ENCODE data around the gene CCDC85A. TPM values are rescaled to one million over a fixed set of nuclear protein-coding genes. Genes with fewer than 3 reads are reported as not detected.

The CCDC85A gene
- total and polyA plus RNA-seq, 2 of the 8 experiments (the other 6 are each of a cell fraction or from before 2014, with no cell fraction given) = 0.20 TPM; not detected in 1

DNA sequence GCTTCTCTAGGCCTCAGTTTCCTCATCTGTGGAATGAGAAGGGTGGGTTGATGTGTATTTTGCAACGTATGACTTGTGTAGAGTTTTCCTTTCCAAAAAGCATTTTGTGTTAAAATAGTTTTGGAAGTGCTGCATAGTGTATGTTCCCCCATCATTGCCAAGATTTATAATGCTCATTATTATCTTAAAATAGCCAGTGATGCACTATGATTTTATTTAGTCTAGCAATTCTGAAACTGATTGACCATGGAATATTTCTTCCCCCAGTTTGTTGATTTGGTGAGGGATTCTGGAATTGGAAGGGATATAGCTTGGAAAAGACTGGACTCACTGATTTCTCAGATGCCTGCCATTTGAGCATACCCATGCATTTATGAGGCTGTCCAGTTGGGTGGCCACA, 130.6 kb downstream of the CCDC85A start:
- no peak overlapping the region for H2AFZ ChIP-seq (ENCODE audit: low read length)
- ChIA-PET POLR2A (ENCODE audit: partially characterized antibody) (no interaction called here), CTCF (ENCODE audit: partially characterized antibody) (no interaction called here)
- no peak overlapping the region for H2BK12ac ChIP-seq (ENCODE audit: low read depth, low read length)
- no peak overlapping the region for H3K9ac ChIP-seq (replicated peaks in 1 of 4; ENCODE audit: extremely low read depth in 1 of 4, low read depth in 3 of 4, low read length in 3 of 4)
- no peaks in the 10 kb centered on the region for H3K79me1 ChIP-seq (ENCODE audit: low read depth, low read length)
- H3K79me2 ChIP-seq (ENCODE audit: control insufficient read depth in 1 of 2, insufficient read depth in 2 of 2, low read length in 2 of 2) = no peaks in the 10 kb centered on the region
- H2BK15ac ChIP-seq (ENCODE audit: low read length) = no peak overlapping the region
- no peak overlapping the region for H4K8ac ChIP-seq (ENCODE audit: extremely low read depth, insufficient read depth, low read length)
- no peak overlapping the region for H3K23ac ChIP-seq (ENCODE audit: insufficient read length)
- no peaks in the 10 kb centered on the region for H4K20me1 ChIP-seq (replicated peaks in 1 of 2; ENCODE audit: control insufficient read depth in 1 of 2, insufficient read depth in 2 of 2, low read length in 2 of 2)
- H3K36me3 ChIP-seq (ENCODE audit: control insufficient read depth in 2 of 4, insufficient read depth in 4 of 4, low read length in 3 of 4) = no peaks in the 10 kb centered on the region
- H4K91ac ChIP-seq (replicated peaks; ENCODE audit: insufficient read length, low read length) = no peak overlapping the region
- H3K27me3 ChIP-seq (replicated peaks in 1 of 4; ENCODE audit: control insufficient read depth in 3 of 4, extremely low read depth in 1 of 4, insufficient read depth in 3 of 4, low read length in 3 of 4) = no peaks in the 10 kb centered on the region
- H3K4me2 ChIP-seq (ENCODE audit: insufficient read depth in 1 of 2, low read depth in 2 of 2, low read length in 2 of 2) = no peak overlapping the region
- 89% methylated on average over 1 of the region's 1 CpG; no CpG with 5 or more reads in 1 of the 2 experiments for WGBS, 2 experiments (ENCODE audit: extremely low coverage in 1 of 2, insufficient coverage in 1 of 2, insufficient read length in 1 of 2, insufficient replicate concordance in 2 of 2, low coverage in 1 of 2, low lambda C conversion rate in 2 of 2, missing lambda C conversion rate in 1 of 2)
- H3K4ac ChIP-seq (replicated peaks; ENCODE audit: insufficient read length, low read depth, low read length) = no peak overlapping the region
- H2BK5ac ChIP-seq (ENCODE audit: low read depth, low read length) = no peak overlapping the region
- H3K18ac ChIP-seq (ENCODE audit: extremely low read depth, low read length) = no peak overlapping the region
- no peaks in the 10 kb centered on the region for H3K9me3 ChIP-seq (ENCODE audit: insufficient read depth in 2 of 2, low read depth in 1 of 2, low read length in 1 of 2)
- H2BK20ac ChIP-seq (ENCODE audit: low read length) = no peak overlapping the region
- H3K14ac ChIP-seq (ENCODE audit: insufficient read length) = no peak overlapping the region
- no peak for FAIRE-seq
- no peaks in the 10 kb centered on the region for H3K23me2 ChIP-seq (ENCODE audit: low read depth, low read length)
- H2BK120ac ChIP-seq (replicated peaks; ENCODE audit: low read depth, low read length) = no peak overlapping the region
- no peak overlapping the region for H3K27ac ChIP-seq (ENCODE audit: low read depth, low read length)
- H4K5ac ChIP-seq (ENCODE audit: insufficient read length, low read depth, low read length) = no peak overlapping the region
- no peak for DNase-seq (ENCODE audit: low read depth in 1 of 2, low spot score in 2 of 2)
- no peaks in the 10 kb centered on the region for H3K4me1 ChIP-seq (replicated peaks in 1 of 4; ENCODE audit: control insufficient read depth in 3 of 4, insufficient read depth in 4 of 4, low read length in 3 of 4)
- no peak overlapping the region for H2AK5ac ChIP-seq (ENCODE audit: low read depth, low read length)
- H3K56ac ChIP-seq (replicated peaks; ENCODE audit: insufficient read length, low read depth, low read length) = no peak overlapping the region
- no peak overlapping the region for H3K4me3 ChIP-seq (ENCODE audit: extremely low read depth in 1 of 4, insufficient read depth in 2 of 4, low read depth in 3 of 4, low read length in 4 of 4)
- no peak for TF ChIP-seq RXRA (IDR thresholded peaks at IDR 0.05; ENCODE audit: insufficient read depth, low read depth, low read length)
- TF ChIP-seq GTF2F1 (IDR thresholded peaks at IDR 0.05; ENCODE audit: borderline replicate concordance, low read depth, low read length) = no peak
- no peak for TF ChIP-seq SP2 (IDR thresholded peaks at IDR 0.05; ENCODE audit: low read length)
- no peak for TF ChIP-seq PHF8 (conservative IDR thresholded peaks at IDR 0.05; ENCODE audit: low read depth, low read length)
- no peak for TF ChIP-seq CHD1 (IDR thresholded peaks at IDR 0.05; ENCODE audit: low read depth, low read length)
- TF ChIP-seq CTBP2 (IDR thresholded peaks at IDR 0.05; ENCODE audit: borderline replicate concordance, insufficient read depth, insufficient read length, low read length) = no peak
- no peak for TF ChIP-seq JUN (IDR thresholded peaks at IDR 0.05; ENCODE audit: low read depth, low read length)
- TF ChIP-seq, protein P1, sequence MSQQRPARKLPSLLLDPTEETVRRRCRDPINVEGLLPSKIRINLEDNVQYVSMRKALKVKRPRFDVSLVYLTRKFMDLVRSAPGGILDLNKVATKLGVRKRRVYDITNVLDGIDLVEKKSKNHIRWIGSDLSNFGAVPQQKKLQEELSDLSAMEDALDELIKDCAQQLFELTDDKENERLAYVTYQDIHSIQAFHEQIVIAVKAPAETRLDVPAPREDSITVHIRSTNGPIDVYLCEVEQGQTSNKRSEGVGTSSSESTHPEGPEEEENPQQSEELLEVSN (IDR thresholded peaks at IDR 0.05) = no peak
- TF ChIP-seq ZNF274 (IDR thresholded peaks at IDR 0.05; ENCODE audit: borderline replicate concordance, extremely low read depth, low read length) = no peak
- TF ChIP-seq, protein P2, sequence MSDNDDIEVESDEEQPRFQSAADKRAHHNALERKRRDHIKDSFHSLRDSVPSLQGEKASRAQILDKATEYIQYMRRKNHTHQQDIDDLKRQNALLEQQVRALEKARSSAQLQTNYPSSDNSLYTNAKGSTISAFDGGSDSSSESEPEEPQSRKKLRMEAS (IDR thresholded peaks at IDR 0.05) = no peak
- TF ChIP-seq BRCA1 (IDR thresholded peaks at IDR 0.05; ENCODE audit: low read depth, low read length) = no peak
- no peak for TF ChIP-seq SP1 (IDR thresholded peaks at IDR 0.05; ENCODE audit: low read depth, low read length)
- TF ChIP-seq POU5F1 (IDR thresholded peaks at IDR 0.05; ENCODE audit: low read depth, low read length) = no peak
- TF ChIP-seq SRF (IDR thresholded peaks at IDR 0.05; ENCODE audit: low read depth, low read length) = no peak
- no peak for TF ChIP-seq KDM1A (IDR thresholded peaks at IDR 0.05; ENCODE audit: borderline replicate concordance, low read length)

Measured in H1 (cell line).